Measurements from ENCODE around the gene GOLGA5.
A peak's percentile ranks its signal among the peaks of the same experiment; 100 is the strongest.
"Not testable (repeated sequence)": the region's sequence is repeated elsewhere in the genome, so short reads cannot be mapped to it uniquely, and the experiment has no call there.

The GOLGA5 gene

DNA sequence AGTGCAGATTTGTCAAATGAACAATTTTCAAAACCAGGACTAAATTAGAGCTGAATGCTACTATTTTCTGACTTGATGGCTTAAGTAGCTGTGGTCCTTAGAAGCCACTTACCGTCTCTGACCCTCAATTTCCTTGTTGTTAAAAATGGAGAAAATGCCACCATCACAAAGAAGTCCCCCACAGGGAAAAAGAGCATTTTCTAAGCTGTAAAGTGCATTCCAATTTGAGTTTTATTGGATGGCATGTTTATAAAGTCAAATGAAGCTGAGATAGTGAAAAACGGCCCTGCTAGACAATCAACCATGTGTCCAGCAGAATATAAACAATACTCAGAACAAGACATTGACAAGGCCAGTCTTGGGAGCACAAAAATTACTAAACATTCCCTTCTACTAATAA is 53.6 kb downstream of the GOLGA5 start:
- Mint-ChIP-seq H3K9me3 (peaks cover 4% of the 10 kb centered on the region), H3K4me1 (peaks cover 23% of the 10 kb centered on the region), H3K27ac (ENCODE audit: low read depth) (peak overlapping the region; percentile 53), H3K4me3 (no peak overlapping the region), H3K27me3 (no peaks in the 10 kb centered on the region), H3K36me3 (ENCODE audit: insufficient read depth) (peaks cover 2% of the 10 kb centered on the region)
- DNase-seq (ENCODE audit: low spot score in 2 of 2): no peak
- ATAC-seq (replicated peaks; ENCODE audit: extremely low read depth, poor library complexity, severe bottlenecking): no peak

GRCh38 chr14:92848887-92849286 is 54.8 kb downstream of the GOLGA5 start:
- H3K36me3 Mint-ChIP-seq (ENCODE audit: insufficient read depth): peaks cover 4% of the 10 kb centered on the region
- ATAC-seq (replicated peaks; ENCODE audit: extremely low read depth, poor library complexity, severe bottlenecking): no peak
- no peak for DNase-seq (ENCODE audit: low spot score in 2 of 2)
- H3K9me3 Mint-ChIP-seq: peaks cover 6% of the 10 kb centered on the region
- H3K27me3 Mint-ChIP-seq: peaks cover 7% of the 10 kb centered on the region
- H3K27ac Mint-ChIP-seq (ENCODE audit: low read depth): no peak overlapping the region
- no peak overlapping the region for H3K4me3 Mint-ChIP-seq
- peaks cover 34% of the 10 kb centered on the region for H3K4me1 Mint-ChIP-seq

DNA sequence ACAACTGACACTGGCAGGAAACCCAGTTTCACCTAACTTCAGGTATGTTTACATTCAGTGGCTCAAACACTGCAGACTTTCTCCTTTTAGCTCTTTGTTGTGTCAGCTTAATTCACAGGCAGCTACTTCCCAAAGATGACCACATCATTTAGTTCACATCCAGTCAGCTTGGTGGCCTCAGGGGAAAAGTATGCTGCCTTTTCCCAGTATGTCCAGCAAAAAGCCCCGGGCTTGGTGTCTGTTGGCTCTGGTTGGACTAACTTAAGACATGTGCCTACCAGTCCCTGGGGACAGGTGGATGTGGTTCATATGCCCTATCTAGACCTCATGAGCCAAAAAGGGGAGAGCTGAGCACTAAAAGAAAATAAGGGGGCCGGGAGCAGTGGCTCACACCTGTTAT is 56.4 kb downstream of the GOLGA5 start:
- DNase-seq (ENCODE audit: low spot score in 2 of 2): no peak
- Mint-ChIP-seq H3K4me3 (no peak overlapping the region), H3K9me3 (peaks cover 10% of the 10 kb centered on the region), H3K4me1 (peaks cover 36% of the 10 kb centered on the region), H3K27ac (ENCODE audit: low read depth) (no peak overlapping the region), H3K27me3 (peaks cover 21% of the 10 kb centered on the region), H3K36me3 (ENCODE audit: insufficient read depth) (peaks cover 4% of the 10 kb centered on the region)
- no peak for ATAC-seq (replicated peaks; ENCODE audit: extremely low read depth, poor library complexity, severe bottlenecking)

DNA sequence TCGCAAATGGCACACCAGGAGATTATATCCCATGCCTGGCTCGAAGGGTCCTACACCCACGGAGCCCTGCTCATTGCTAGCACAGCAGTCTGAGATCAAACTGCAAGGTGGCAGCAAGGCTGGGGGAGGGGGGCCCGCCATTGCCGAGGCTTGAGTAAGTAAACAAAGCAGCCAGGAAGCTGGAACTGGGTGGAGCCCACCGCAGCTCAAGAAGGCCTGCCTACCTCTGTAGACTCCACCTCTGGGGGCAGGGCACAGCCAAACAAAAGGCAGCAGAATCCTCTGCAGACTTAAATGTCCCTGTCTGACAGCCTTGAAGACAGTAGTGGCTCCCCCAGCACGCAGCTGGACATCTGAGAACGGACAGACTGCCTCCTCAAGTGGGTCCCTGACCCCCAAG is 59.0 kb downstream of the GOLGA5 start:
- Mint-ChIP-seq H3K4me3 (peak overlapping the region; percentile 55), H3K4me1 (peaks cover 18% of the 10 kb centered on the region), H3K27me3 (peaks cover 29% of the 10 kb centered on the region)
- H3K36me3 Mint-ChIP-seq (ENCODE audit: insufficient read depth); H3K9me3 Mint-ChIP-seq; ATAC-seq (replicated peaks; ENCODE audit: extremely low read depth, poor library complexity, severe bottlenecking); H3K27ac Mint-ChIP-seq (ENCODE audit: low read depth): not testable (repeated sequence)
- peak in 1 of 2 donors; percentile 28 for DNase-seq (ENCODE audit: low spot score in 2 of 2)

DNA sequence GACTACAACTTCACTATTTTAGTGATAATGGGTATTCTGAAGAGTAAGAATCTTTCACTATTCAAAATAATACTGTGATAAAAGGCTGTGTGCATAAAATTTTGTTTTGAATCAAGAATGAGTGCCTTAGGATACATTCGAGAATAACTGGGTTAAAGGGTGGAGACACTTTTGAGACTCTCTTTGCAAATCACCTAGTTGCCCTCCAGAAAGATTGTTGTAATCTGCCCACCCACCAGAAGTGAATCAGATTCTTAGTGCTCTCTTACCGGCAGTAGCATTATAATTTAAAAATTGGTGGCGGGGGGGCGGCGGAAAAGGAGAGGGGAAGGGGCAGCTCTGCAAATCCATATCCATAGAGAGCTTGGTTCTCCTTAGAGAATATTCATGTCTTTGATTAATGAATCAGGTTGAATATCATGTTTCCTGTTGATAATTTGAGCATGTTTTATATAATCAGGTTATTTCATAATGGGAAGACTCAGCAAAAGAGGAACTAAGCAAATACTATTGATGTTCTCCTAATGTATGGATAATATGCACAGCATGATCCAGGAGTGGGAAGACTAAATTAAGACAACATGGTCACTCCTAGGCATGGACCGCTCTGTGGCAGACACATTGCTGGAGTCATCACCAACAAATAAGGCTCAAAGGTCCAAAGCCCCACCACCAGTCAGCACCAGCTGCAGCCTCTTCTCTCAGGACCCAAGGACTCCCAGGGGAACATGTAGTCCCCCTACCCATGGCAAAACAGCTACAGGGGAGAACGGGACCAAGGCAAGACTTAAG is 66.1 kb downstream of the GOLGA5 start:
- H3K9me3 Mint-ChIP-seq: no peaks in the 10 kb centered on the region
- no peak for ATAC-seq (replicated peaks; ENCODE audit: extremely low read depth, poor library complexity, severe bottlenecking)
- H3K36me3 Mint-ChIP-seq (ENCODE audit: insufficient read depth): peaks cover 1% of the 10 kb centered on the region
- no peak overlapping the region for H3K27ac Mint-ChIP-seq (ENCODE audit: low read depth)
- H3K27me3 Mint-ChIP-seq: peaks cover 10% of the 10 kb centered on the region
- DNase-seq (ENCODE audit: low spot score in 2 of 2): no peak
- no peaks in the 10 kb centered on the region for H3K4me1 Mint-ChIP-seq
- H3K4me3 Mint-ChIP-seq: no peak overlapping the region

DNA sequence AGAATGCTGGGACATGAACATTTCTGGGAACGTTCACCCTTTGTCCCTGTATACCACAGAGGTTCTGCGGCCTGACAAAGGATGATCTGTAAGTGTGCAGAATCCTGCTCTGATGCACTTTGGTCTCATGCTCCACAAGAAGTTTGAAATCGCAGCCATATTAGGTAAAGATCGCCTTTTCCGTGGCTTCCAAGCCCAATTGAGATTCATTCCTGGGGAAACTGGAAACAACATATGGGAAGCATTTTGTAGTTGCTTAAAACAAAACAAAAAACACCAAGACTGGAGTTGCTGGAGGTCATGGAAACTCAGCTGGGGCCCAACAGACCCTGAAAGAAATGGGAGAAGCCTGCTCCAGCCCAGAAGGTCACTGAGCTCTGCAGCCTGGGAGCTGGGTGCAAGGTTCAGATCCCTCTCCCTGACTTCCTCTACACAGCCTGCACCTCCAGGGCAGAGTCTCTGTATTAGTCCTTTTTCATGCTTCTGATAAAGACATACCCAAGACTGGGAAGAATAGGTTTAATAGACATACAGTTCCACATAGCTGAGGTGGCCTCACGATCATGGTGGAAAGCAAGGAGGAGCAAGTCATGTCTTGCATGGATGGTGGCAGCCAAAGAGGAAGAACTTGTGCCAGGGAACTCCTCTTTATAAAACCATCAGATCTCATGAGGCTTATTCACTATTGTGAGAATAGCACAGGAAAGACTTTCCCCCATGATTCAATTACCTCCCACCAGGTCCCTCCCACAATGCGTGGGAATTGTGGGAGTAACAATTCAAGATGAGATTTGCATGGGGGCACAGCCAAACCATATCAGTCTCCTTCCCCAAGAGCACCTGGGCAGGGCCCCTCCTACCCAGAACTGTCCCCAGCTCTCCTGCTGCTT is 68.0 kb downstream of the GOLGA5 start:
- no peak overlapping the region for H3K27ac Mint-ChIP-seq (ENCODE audit: low read depth)
- DNase-seq (ENCODE audit: low spot score in 2 of 2) (no peak), ATAC-seq (replicated peaks; ENCODE audit: extremely low read depth, poor library complexity, severe bottlenecking) (no peak)
- H3K9me3 Mint-ChIP-seq: no peaks in the 10 kb centered on the region
- peaks cover 1% of the 10 kb centered on the region for H3K36me3 Mint-ChIP-seq (ENCODE audit: insufficient read depth)
- peaks cover 7% of the 10 kb centered on the region for H3K27me3 Mint-ChIP-seq
- H3K4me3 Mint-ChIP-seq: no peak overlapping the region
- H3K4me1 Mint-ChIP-seq: no peaks in the 10 kb centered on the region

- Mint-ChIP-seq H3K4me3 (no peak overlapping the region), H3K9me3 (no peaks in the 10 kb centered on the region), H3K4me1 (no peaks in the 10 kb centered on the region), H3K36me3 (ENCODE audit: insufficient read depth) (peaks cover 1% of the 10 kb centered on the region), H3K27ac (ENCODE audit: low read depth) (no peak overlapping the region), H3K27me3 (peaks cover 21% of the 10 kb centered on the region)
- DNase-seq (ENCODE audit: low spot score in 2 of 2) (no peak), ATAC-seq (replicated peaks; ENCODE audit: extremely low read depth, poor library complexity, severe bottlenecking) (no peak)
Observed at GRCh38 chr14:92863286-92864080, 69.4 kb downstream of the GOLGA5 start.

GRCh38 chr14:92865674-92866073 is 71.6 kb downstream of the GOLGA5 start:
- H3K4me1 Mint-ChIP-seq: no peaks in the 10 kb centered on the region
- peaks cover 22% of the 10 kb centered on the region for H3K27me3 Mint-ChIP-seq
- DNase-seq (ENCODE audit: low spot score in 2 of 2) (no peak), ATAC-seq (replicated peaks; ENCODE audit: extremely low read depth, poor library complexity, severe bottlenecking) (no peak)
- no peaks in the 10 kb centered on the region for H3K9me3 Mint-ChIP-seq
- H3K27ac Mint-ChIP-seq (ENCODE audit: low read depth): no peak overlapping the region
- H3K36me3 Mint-ChIP-seq (ENCODE audit: insufficient read depth): peaks cover 1% of the 10 kb centered on the region
- H3K4me3 Mint-ChIP-seq: no peak overlapping the region

DNA sequence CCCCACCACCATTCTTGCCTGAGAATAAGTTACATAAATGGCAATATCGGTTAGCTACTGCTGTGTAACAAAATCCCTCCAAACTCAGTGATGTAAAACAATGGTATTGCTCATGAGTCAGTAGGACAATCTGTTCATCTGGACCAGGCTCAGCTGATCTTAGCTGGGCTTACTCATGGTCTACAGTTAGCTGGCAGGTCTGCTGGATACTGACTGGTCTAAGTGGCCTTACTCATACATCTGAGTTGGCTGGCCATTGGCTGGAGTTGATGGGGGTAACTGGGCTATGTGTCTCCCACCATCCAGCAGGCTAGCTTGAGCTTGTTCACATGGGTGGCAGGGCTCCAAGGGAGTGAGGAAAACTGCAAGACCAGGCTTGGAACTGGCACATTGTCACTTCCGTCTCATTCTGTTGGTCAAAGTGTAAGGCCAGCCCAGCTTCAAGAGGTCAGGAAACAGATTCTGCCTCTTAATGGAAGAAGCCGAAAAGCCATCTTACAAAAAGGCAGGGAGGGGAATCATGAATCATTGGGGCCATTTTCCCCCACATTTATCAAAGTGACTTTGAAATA is 72.2 kb downstream of the GOLGA5 start:
- Mint-ChIP-seq H3K9me3 (no peaks in the 10 kb centered on the region), H3K4me3 (no peak overlapping the region), H3K36me3 (ENCODE audit: insufficient read depth) (no peaks in the 10 kb centered on the region), H3K27me3 (peaks cover 22% of the 10 kb centered on the region), H3K27ac (ENCODE audit: low read depth) (no peak overlapping the region), H3K4me1 (no peaks in the 10 kb centered on the region)
- ATAC-seq (replicated peaks; ENCODE audit: extremely low read depth, poor library complexity, severe bottlenecking): no peak
- no peak for DNase-seq (ENCODE audit: low spot score in 2 of 2)

GRCh38 chr14:92866901-92867865 is 73.1 kb downstream of the GOLGA5 start:
- ATAC-seq (replicated peaks; ENCODE audit: extremely low read depth, poor library complexity, severe bottlenecking) (no peak), DNase-seq (ENCODE audit: low spot score in 2 of 2) (no peak)
- no peak overlapping the region for H3K4me3 Mint-ChIP-seq
- H3K27me3 Mint-ChIP-seq: peaks cover 22% of the 10 kb centered on the region
- H3K27ac Mint-ChIP-seq (ENCODE audit: low read depth): no peak overlapping the region
- H3K36me3 Mint-ChIP-seq (ENCODE audit: insufficient read depth): no peaks in the 10 kb centered on the region
- H3K4me1 Mint-ChIP-seq: no peaks in the 10 kb centered on the region
- no peaks in the 10 kb centered on the region for H3K9me3 Mint-ChIP-seq

GRCh38 chr14:92874962-92875661 is 81.0 kb downstream of the GOLGA5 start:
- Mint-ChIP-seq H3K4me1 (no peaks in the 10 kb centered on the region), H3K36me3 (ENCODE audit: insufficient read depth) (peaks cover 2% of the 10 kb centered on the region), H3K27ac (ENCODE audit: low read depth) (no peak overlapping the region), H3K4me3 (no peak overlapping the region), H3K27me3 (peaks cover 37% of the 10 kb centered on the region), H3K9me3 (no peaks in the 10 kb centered on the region)
- no peak for DNase-seq (ENCODE audit: low spot score in 2 of 2)
- no peak for ATAC-seq (replicated peaks; ENCODE audit: extremely low read depth, poor library complexity, severe bottlenecking)
